B cell (primary cell): ENCODE data around the gene DTWD2. TPM values are rescaled to one million over a fixed set of nuclear protein-coding genes. Genes with fewer than 3 reads are reported as not detected.

Experiments used
- ATAC-seq: fragments of 200-7000 bp; cut with Tn5 transposase; one replicate; pipeline ENCODE4 v1.10.0; 2021; ENCODE audit warnings: low read depth, mild to moderate bottlenecking, moderate number of reproducible peaks, moderate library complexity
- CTCF ChIA-PET: fragments of 350-600 bp; sonication (Branson Sonifier 250); formaldehyde crosslinking; loops from one replicate; lab custom pipeline; 2021; ENCODE audit warnings: antibody characterized with exemption, inconsistent platforms; lab: Charles Lee
- POLR2A ChIA-PET: fragments of 350-600 bp; sonication (Branson Sonifier 250); formaldehyde crosslinking; loops from one replicate; lab custom pipeline; 2021; ENCODE audit warnings: antibody characterized with exemption; lab: Charles Lee
- DNase-seq: peaks from one replicate; pipeline ENCODE4 v3.0.0; 2013
- H2AFZ ChIP-seq: 2 replicates; pipeline ENCODE4 v1.6.1; 2012; ENCODE audit warnings: mild to moderate bottlenecking, low read depth, low read length; ENCODE audit not compliant: insufficient read depth, poor library complexity, severe bottlenecking
- H3K27ac ChIP-seq, 2 donors: 1 replicate in 1 of 2; 2 replicates in 1 of 2; pipeline ENCODE4 v1.5.1; 2012 to 2013; ENCODE audit warnings: low read length in 2 of 2, mild to moderate bottlenecking in 2 of 2, moderate library complexity in 1 of 2
- H3K27me3 ChIP-seq, 4 experiments: fragments of 200-600 bp in 1 of 4; sonication (generic) in 1 of 4; replicated peaks in 1 of 4; 1 replicate in 2 of 4; 2 replicates in 2 of 4; pipeline versions ENCODE4 v1.6.1 to v1.7.0; 2013 to 2016; ENCODE audit warnings: low read length in 3 of 4, mild to moderate bottlenecking in 2 of 4, mixed read lengths in 1 of 4, moderate library complexity in 1 of 4; ENCODE audit not compliant: insufficient read depth in 4 of 4, control insufficient read depth in 3 of 4; ENCODE audit errors: control extremely low read depth in 1 of 4
- H3K36me3 ChIP-seq, 2 experiments: replicated peaks in 1 of 2; 1 replicate in 1 of 2; 2 replicates in 1 of 2; pipeline versions ENCODE4 v1.6.1 to v1.7.1; 2013; ENCODE audit warnings: low read length in 1 of 2; ENCODE audit not compliant: insufficient read depth in 2 of 2, control insufficient read depth in 1 of 2; ENCODE audit errors: control extremely low read depth in 1 of 2, extremely low read depth in 1 of 2
- H3K4me1 ChIP-seq, 2 donors: fragments of 200-600 bp in 1 of 2; sonication (generic) in 1 of 2; 1 replicate in 1 of 2; 2 replicates in 1 of 2; pipeline versions ENCODE4 v1.5.1 to v1.6.1; 2013 to 2017; ENCODE audit warnings: low read length in 2 of 2; ENCODE audit not compliant: control insufficient read depth in 2 of 2, insufficient read depth in 2 of 2
- H3K4me2 ChIP-seq: replicated peaks from 2 replicates; pipeline ENCODE3; 2012; ENCODE audit warnings: mild to moderate bottlenecking, low read depth, low read length; ENCODE audit not compliant: poor library complexity, severe bottlenecking
- H3K4me3 ChIP-seq, 5 experiments: fragments of 200-600 bp in 1 of 5; sonication (generic) in 1 of 5; 1 replicate in 3 of 5; 2 replicates in 2 of 5; pipeline versions ENCODE4 v1.5.1 to v1.7.0; 2011 to 2016; ENCODE audit warnings: low read length in 4 of 5, mild to moderate bottlenecking in 4 of 5, low read depth in 2 of 5, control low read depth in 1 of 5, moderate library complexity in 1 of 5; ENCODE audit not compliant: insufficient read depth in 1 of 5; ENCODE audit errors: control extremely low read depth in 1 of 5, extremely low read depth in 1 of 5
- H3K79me2 ChIP-seq: fragments of 200-600 bp; sonication (generic); one replicate; pipeline ENCODE4 v1.6.0; 2016; ENCODE audit warnings: low read length; ENCODE audit not compliant: control insufficient read depth, insufficient read depth
- H3K9ac ChIP-seq: fragments of 200-600 bp; sonication (generic); 2 replicates; pipeline ENCODE4 v1.6.1; 2017; ENCODE audit warnings: mild to moderate bottlenecking, low read length, moderate library complexity
- H3K9me3 ChIP-seq, 3 donors: one replicate each; pipeline versions ENCODE4 v1.6.1 to v1.7.1; 2013; ENCODE audit warnings: low read length in 2 of 3; ENCODE audit not compliant: control insufficient read depth in 2 of 3, insufficient read depth in 1 of 3; ENCODE audit errors: control extremely low read depth in 1 of 3
- H4K20me1 ChIP-seq: 2 replicates; pipeline ENCODE4 v1.6.0; 2012; ENCODE audit warnings: mild to moderate bottlenecking, low read length; ENCODE audit not compliant: insufficient read depth, control insufficient read depth, poor library complexity, severe bottlenecking
- H3K27ac Mint-ChIP-seq: one replicate; pipeline ENCODE4 v1.8.0; 2021; ENCODE audit warnings: mixed read lengths
- H3K27me3 Mint-ChIP-seq: one replicate; pipeline ENCODE4 v1.8.0; 2021; ENCODE audit warnings: mixed read lengths
- H3K4me1 Mint-ChIP-seq: one replicate; pipeline ENCODE4 v1.8.0; 2021; ENCODE audit warnings: mixed read lengths
- H3K4me3 Mint-ChIP-seq: one replicate; pipeline ENCODE4 v1.8.0; 2021; ENCODE audit warnings: mixed read lengths
- H3K9me3 Mint-ChIP-seq: one replicate; pipeline ENCODE4 v1.8.0; 2022; ENCODE audit warnings: mixed read lengths; ENCODE audit not compliant: insufficient read depth
- EZH2 ChIP-seq: IDR thresholded peaks from 2 replicates; pipeline ENCODE4 v1.6.1; 2012; ENCODE audit warnings: borderline replicate concordance, low read depth, mild to moderate bottlenecking, moderate library complexity, low read length; ENCODE audit not compliant: insufficient read depth, poor library complexity, severe bottlenecking
- WGBS: methylation state at CpG from one replicate; pipeline ENCODE4 v1.1.5; 2013; ENCODE audit warnings: missing lambda C conversion rate; ENCODE audit not compliant: insufficient coverage; 5-methylcytosine and 5-hydroxymethylcytosine counted together
- intact Hi-C: fragments of 100-400 bp; cut with micrococcal nuclease; formaldehyde crosslinking; loops from one replicate; pipeline ENCODE4 v1.10.0; 2022
- polyA plus RNA-seq: library from polyadenylated mRNA; depleted of rRNA; stranded (reverse); fragments of >200 nt; gene quantifications from 2 replicates; pipeline ENCODE4 v1.2.3, GENCODE V29; 2012
- total RNA-seq, 2 donors: library from RNA; stranded (reverse); fragments of 120-200 nt in 1 of 2; gene quantifications; 1 replicate in 1 of 2; 2 replicates in 1 of 2; pipeline versions ENCODE4 v1.2.3 to v1.2.4, GENCODE V29; 2013 to 2022
- TF ChIP-seq, protein P1 (sequence below): fragments of 200-600 bp; IDR thresholded peaks from one replicate; pipeline ENCODE4 v1.8.0; 2022; ENCODE audit warnings: antibody characterized with exemption, mild to moderate bottlenecking

Gene DTWD2
- total and polyA plus RNA-seq, 2 donors (not counting 1 experiment from before 2014, with no cell fraction given), result 3.7 to 6.0 TPM

DNA sequence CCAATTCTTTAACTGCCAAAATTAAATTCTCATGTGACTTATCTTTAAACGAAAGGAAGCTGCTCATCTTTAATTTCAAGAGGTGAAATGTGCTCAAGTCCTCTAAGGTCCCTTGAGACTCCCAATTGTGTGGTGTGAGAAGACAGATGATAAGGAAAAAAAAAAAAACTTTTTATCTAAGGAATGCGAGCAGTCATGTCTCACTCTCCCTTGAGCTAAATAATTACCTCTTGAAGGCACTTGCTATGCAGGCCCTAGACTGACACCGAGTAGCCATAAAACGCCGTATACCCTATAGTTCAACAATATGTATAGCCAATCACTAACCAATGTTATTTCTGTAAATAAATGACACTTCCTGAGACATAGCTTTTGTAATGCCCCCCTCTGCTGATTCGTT, 1.5 kb upstream of the DTWD2 start:
- H4K20me1 ChIP-seq, result no peaks in the 10 kb centered on the region
- TF ChIP-seq, protein P1, sequence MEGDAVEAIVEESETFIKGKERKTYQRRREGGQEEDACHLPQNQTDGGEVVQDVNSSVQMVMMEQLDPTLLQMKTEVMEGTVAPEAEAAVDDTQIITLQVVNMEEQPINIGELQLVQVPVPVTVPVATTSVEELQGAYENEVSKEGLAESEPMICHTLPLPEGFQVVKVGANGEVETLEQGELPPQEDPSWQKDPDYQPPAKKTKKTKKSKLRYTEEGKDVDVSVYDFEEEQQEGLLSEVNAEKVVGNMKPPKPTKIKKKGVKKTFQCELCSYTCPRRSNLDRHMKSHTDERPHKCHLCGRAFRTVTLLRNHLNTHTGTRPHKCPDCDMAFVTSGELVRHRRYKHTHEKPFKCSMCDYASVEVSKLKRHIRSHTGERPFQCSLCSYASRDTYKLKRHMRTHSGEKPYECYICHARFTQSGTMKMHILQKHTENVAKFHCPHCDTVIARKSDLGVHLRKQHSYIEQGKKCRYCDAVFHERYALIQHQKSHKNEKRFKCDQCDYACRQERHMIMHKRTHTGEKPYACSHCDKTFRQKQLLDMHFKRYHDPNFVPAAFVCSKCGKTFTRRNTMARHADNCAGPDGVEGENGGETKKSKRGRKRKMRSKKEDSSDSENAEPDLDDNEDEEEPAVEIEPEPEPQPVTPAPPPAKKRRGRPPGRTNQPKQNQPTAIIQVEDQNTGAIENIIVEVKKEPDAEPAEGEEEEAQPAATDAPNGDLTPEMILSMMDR, result no peak
- TF ChIP-seq EZH2, result no peak
- H3K9me3 ChIP-seq, result no peaks in the 10 kb centered on the region
- no peak overlapping the region for H3K9ac ChIP-seq
- ChIA-PET POLR2A (interaction anchor here (0.7 to 2.6 kb wide), 2 partner anchors 81 to 419 kb away, joined by 3 to 15 read pairs; partner anchors contain the start of gene DMXL1), CTCF (interaction anchor here (1.2 to 6.6 kb wide), 13 partner anchors 22 to 445 kb away, joined by 3 to 86 read pairs (median 14); partner anchors contain the start of gene DMXL1)
- ATAC-seq (no peak), DNase-seq (peak; percentile 10)
- no peak overlapping the region for H3K4me3 ChIP-seq
- peaks cover 17% of the 10 kb centered on the region in 2 donors for H3K4me1 ChIP-seq
- H3K4me1 Mint-ChIP-seq, result peaks cover 32% of the 10 kb centered on the region
- H3K4me3 Mint-ChIP-seq, result no peak overlapping the region
- WGBS, result 93% methylated on average over 4 of the region's 6 CpGs
- peaks cover 2% of the 10 kb centered on the region for H3K9me3 Mint-ChIP-seq
- no peaks in the 10 kb centered on the region for H3K27me3 Mint-ChIP-seq
- intact Hi-C loops, result loop anchor here (5.0 to 10.0 kb wide), 4 partner anchors 187 to 1475 kb away; partner anchors contain the start of gene PRR16
- H3K79me2 ChIP-seq, result peaks cover 2% of the 10 kb centered on the region
- H3K36me3 ChIP-seq, result no peaks in the 10 kb centered on the region
- H3K27ac Mint-ChIP-seq, result peak overlapping the region; percentile 43
- H3K27me3 ChIP-seq, result no peaks in the 10 kb centered on the region
- peak overlapping the region; percentile 95 for H2AFZ ChIP-seq
- no peak overlapping the region for H3K4me2 ChIP-seq
- H3K27ac ChIP-seq, result peak overlapping the region; percentile 11 to 66

DNA sequence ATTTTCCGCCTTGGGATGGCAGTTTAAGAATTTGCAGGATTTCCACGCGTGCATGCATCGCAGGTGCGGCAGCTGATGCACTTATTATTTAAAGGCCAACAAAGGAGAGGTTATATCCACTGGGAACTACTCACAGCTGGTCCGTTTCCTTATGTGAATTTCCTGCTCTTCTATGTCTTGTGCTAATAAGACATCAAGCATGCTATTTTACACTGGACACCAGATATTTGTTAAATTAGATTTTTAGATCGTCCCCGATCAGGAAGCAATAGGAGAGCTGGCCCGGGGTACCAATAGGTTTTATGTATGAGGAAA, 476 bp upstream of the DTWD2 start:
- Histone ChIP-seq H3K4me3 (peak overlapping the region; percentile 59 to 83 (median 65)), H3K4me2 (peak overlapping the region; percentile 79), H4K20me1 (no peaks in the 10 kb centered on the region), H3K36me3 (no peaks in the 10 kb centered on the region), H3K27me3 (no peaks in the 10 kb centered on the region), H3K4me1 (peaks cover 17% of the 10 kb centered on the region in 2 donors), H3K79me2 (peaks cover 6% of the 10 kb centered on the region), H2AFZ (peak overlapping the region; percentile 95), H3K27ac (peak overlapping the region; percentile 66 to 73), H3K9ac (peak overlapping the region; percentile 80), H3K9me3 (no peaks in the 10 kb centered on the region)
- ChIA-PET POLR2A (interaction anchor here (1.4 to 2.6 kb wide), 2 partner anchors 42 to 82 kb away, joined by 3 to 15 read pairs; partner anchors contain the start of gene DMXL1), CTCF (interaction anchor here (0.9 to 6.6 kb wide), 55 partner anchors 8 to 494 kb away, joined by 3 to 86 read pairs (median 6); partner anchors contain the start of gene DMXL1)
- Mint-ChIP-seq H3K4me1 (peaks cover 32% of the 10 kb centered on the region), H3K27me3 (no peaks in the 10 kb centered on the region), H3K27ac (peak overlapping the region; percentile 68), H3K9me3 (peaks cover 2% of the 10 kb centered on the region), H3K4me3 (peak overlapping the region; percentile 91)
- TF ChIP-seq, protein P1, result no peak
- no peak for TF ChIP-seq EZH2
- DNase-seq (no peak), ATAC-seq (no peak)
- 43% methylated on average over 6 of the region's 9 CpGs for WGBS
- intact Hi-C loops, result loop anchor here (1.0 to 10.0 kb wide), 11 partner anchors 30 to 1476 kb away; partner anchors contain the start of genes DMXL1, HSD17B4 and PRR16
